AG04450 (cell line): ENCODE measurements around the gene KIDINS220. TPM values are rescaled to one million over a fixed set of nuclear protein-coding genes. Genes with fewer than 3 reads are reported as not detected.
A peak's percentile ranks its signal among the peaks of the same experiment; 100 is the strongest.

Experiments
- CTCF ChIA-PET: fragments of 300-600, 350-600 bp; formaldehyde crosslinking; extraction: SDS; loops from one replicate; lab custom pipeline; 2022; ENCODE audit warnings: antibody characterized with exemption, inconsistent platforms; lab: Charles Lee
- POLR2A ChIA-PET: fragments of 350-600 bp; formaldehyde crosslinking; extraction: SDS; loops from one replicate; lab custom pipeline; 2021; ENCODE audit warnings: antibody characterized with exemption, inconsistent platforms; lab: Yijun Ruan, JAX
- DNase-seq: peaks from one replicate; pipeline ENCODE4 v3.0.0-alpha.2; 2011; ENCODE audit warnings: low read depth, low spot score
- H3K27ac ChIP-seq: one replicate; pipeline ENCODE4 v1.5.1; 2012; ENCODE audit warnings: low read depth, low read length, control low read depth
- H3K27me3 ChIP-seq: one replicate; pipeline ENCODE4 v1.6.0; 2012; ENCODE audit warnings: low read length; ENCODE audit not compliant: control insufficient read depth, insufficient read depth
- H3K4me3 ChIP-seq: 2 replicates; pipeline ENCODE4 v1.5.1; 2011; ENCODE audit warnings: mild to moderate bottlenecking, low read depth, low read length, control low read depth
- H3K9me3 ChIP-seq: 2 replicates; pipeline ENCODE4 v1.5.1; 2012; ENCODE audit warnings: low read length; ENCODE audit not compliant: control insufficient read depth, insufficient read depth
- CTCF ChIP-seq: IDR thresholded peaks from 2 replicates; pipeline ENCODE4 v1.5.1; 2011; ENCODE audit warnings: low read depth, low read length, control low read depth, inconsistent platforms
- polyA plus RNA-seq: library from polyadenylated mRNA; depleted of rRNA; stranded (reverse); fragments of >200 nt; gene quantifications from 2 replicates; pipeline ENCODE4 v1.2.3, GENCODE V29; 2011

Gene KIDINS220
- polyA plus RNA-seq, 1 experiment = 64.7 TPM

- H3K27me3 ChIP-seq = no peaks in the 10 kb centered on the region
- no peaks in the 10 kb centered on the region for H3K9me3 ChIP-seq
- CTCF ChIA-PET = no interaction called here
- POLR2A ChIA-PET = no interaction called here
- no peak overlapping the region for H3K27ac ChIP-seq
- H3K4me3 ChIP-seq = no peak overlapping the region
- no peak for DNase-seq
- no peak for TF ChIP-seq CTCF
Observed at GRCh38 chr2:8817221-8817620, 20.2 kb downstream of the KIDINS220 start.

GRCh38 chr2:8806885-8807704 lies 30.3 kb downstream of the KIDINS220 start:
- no peak for TF ChIP-seq CTCF
- ChIA-PET POLR2A (no interaction called here), CTCF (no interaction called here)
- H3K4me3 ChIP-seq = no peak overlapping the region
- no peaks in the 10 kb centered on the region for H3K27me3 ChIP-seq
- no peak for DNase-seq
- H3K9me3 ChIP-seq = no peaks in the 10 kb centered on the region
- no peak overlapping the region for H3K27ac ChIP-seq

GRCh38 chr2:8805278-8806210 lies 31.9 kb downstream of the KIDINS220 start:
- no peak for TF ChIP-seq CTCF
- Histone ChIP-seq H3K27ac (no peak overlapping the region), H3K9me3 (no peaks in the 10 kb centered on the region), H3K4me3 (no peak overlapping the region), H3K27me3 (no peaks in the 10 kb centered on the region)
- POLR2A ChIA-PET = no interaction called here
- CTCF ChIA-PET = interaction anchor here (2.6 kb wide), 1 partner anchor 334 kb away, joined by 9 read pairs; no protein-coding TSS in a partner anchor
- no peak for DNase-seq

- peak; percentile 74 for DNase-seq
- ChIA-PET POLR2A (no interaction called here), CTCF (interaction anchor here (2.6 kb wide), 1 partner anchor 336 kb away, joined by 9 read pairs; no protein-coding TSS in a partner anchor)
- H3K4me3 ChIP-seq = no peak overlapping the region
- H3K9me3 ChIP-seq = no peaks in the 10 kb centered on the region
- TF ChIP-seq CTCF = peak; percentile 9; the same call in 1 of the 2 replicates
- peak overlapping the region; percentile 42 for H3K27ac ChIP-seq
- H3K27me3 ChIP-seq = no peaks in the 10 kb centered on the region
Observed at GRCh38 chr2:8803658-8804379, 33.6 kb downstream of the KIDINS220 start.
